ENCODE results near the gene NGFR. TPM values are rescaled to one million over a fixed set of nuclear protein-coding genes. Genes with fewer than 3 reads are reported as not detected.

Gene NGFR
- total and polyA plus RNA-seq, 9 donors: 0.35 to 13.2 (median 3.4) TPM

DNA sequence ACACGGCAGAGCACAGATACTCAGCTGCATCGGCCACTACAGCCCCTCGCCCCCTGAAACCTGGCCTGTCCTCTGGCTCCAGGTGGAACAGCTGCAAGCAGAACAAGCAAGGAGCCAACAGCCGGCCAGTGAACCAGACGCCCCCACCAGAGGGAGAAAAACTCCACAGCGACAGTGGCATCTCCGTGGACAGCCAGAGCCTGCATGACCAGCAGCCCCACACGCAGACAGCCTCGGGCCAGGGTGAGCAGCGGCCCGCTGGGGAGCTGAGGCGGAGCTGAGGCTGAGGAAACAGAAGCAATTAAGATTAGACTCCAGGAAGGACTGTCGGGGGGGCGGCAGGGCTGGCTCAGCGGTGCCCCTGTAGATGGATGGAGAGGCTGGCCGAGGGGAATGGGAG is 16.7 kb downstream of the NGFR start:
- no peaks in the 10 kb centered on the region for H3K27me3 ChIP-seq
- DNase-seq: no peak
- TF ChIP-seq EP300 (IDR thresholded peaks at IDR 0.05) (no peak), POLR2A (IDR thresholded peaks at IDR 0.05) (no peak)
- TF ChIP-seq, protein P1, sequence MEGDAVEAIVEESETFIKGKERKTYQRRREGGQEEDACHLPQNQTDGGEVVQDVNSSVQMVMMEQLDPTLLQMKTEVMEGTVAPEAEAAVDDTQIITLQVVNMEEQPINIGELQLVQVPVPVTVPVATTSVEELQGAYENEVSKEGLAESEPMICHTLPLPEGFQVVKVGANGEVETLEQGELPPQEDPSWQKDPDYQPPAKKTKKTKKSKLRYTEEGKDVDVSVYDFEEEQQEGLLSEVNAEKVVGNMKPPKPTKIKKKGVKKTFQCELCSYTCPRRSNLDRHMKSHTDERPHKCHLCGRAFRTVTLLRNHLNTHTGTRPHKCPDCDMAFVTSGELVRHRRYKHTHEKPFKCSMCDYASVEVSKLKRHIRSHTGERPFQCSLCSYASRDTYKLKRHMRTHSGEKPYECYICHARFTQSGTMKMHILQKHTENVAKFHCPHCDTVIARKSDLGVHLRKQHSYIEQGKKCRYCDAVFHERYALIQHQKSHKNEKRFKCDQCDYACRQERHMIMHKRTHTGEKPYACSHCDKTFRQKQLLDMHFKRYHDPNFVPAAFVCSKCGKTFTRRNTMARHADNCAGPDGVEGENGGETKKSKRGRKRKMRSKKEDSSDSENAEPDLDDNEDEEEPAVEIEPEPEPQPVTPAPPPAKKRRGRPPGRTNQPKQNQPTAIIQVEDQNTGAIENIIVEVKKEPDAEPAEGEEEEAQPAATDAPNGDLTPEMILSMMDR (IDR thresholded peaks at IDR 0.05): no peak
- peaks cover 23% of the 10 kb centered on the region for H3K4me1 ChIP-seq (ENCODE audit: insufficient read depth)
- no peaks in the 10 kb centered on the region for H3K9me3 ChIP-seq
- H3K4me3 ChIP-seq: no peak overlapping the region
- H3K27ac ChIP-seq: no peak overlapping the region
- WGBS, 3 donors: 89 to 91% (median 90%) methylated on average over 16 of the region's 16 CpGs
- intact Hi-C loops (cut with DNase I): no loop called here
- no peaks in the 10 kb centered on the region for H3K36me3 ChIP-seq

DNA sequence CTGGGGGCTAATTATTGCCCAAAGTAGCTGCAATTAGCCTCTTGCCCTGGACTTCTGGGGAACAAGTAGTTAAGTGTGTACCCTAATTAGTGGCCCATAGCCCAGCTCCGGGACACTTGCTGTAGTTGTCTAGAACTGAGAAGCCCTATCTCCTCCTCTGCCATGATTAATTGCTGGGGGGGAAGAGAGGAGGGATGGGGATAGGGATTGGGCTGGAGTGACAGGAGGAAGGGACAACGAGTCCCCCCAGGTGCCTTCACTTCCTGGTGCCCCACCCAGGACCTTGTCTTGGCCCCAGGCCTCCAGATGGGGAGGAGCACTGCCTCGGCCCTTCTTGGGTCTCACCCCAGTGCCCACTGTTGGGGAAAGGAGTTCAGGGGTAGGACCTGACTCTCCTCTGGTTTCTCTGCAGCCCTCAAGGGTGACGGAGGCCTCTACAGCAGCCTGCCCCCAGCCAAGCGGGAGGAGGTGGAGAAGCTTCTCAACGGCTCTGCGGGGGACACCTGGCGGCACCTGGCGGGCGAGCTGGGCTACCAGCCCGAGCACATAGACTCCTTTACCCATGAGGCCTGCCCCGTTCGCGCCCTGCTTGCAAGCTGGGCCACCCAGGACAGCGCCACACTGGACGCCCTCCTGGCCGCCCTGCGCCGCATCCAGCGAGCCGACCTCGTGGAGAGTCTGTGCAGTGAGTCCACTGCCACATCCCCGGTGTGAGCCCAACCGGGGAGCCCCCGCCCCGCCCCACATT is 17.4 kb downstream of the NGFR start:
- Histone ChIP-seq H3K4me1 (ENCODE audit: insufficient read depth) (peaks cover 23% of the 10 kb centered on the region), H3K27me3 (no peaks in the 10 kb centered on the region), H3K36me3 (no peaks in the 10 kb centered on the region), H3K4me3 (no peak overlapping the region), H3K27ac (no peak overlapping the region), H3K9me3 (no peaks in the 10 kb centered on the region)
- WGBS, 3 donors: 86 to 91% (median 89%) methylated on average over 15 to 26 of the region's 26 CpGs
- intact Hi-C loops (cut with DNase I): no loop called here
- peak in 1 of 5 donors; percentile 43 for DNase-seq
- TF ChIP-seq EP300 (IDR thresholded peaks at IDR 0.05): no peak
- no peak for TF ChIP-seq POLR2A (IDR thresholded peaks at IDR 0.05)
- TF ChIP-seq, protein P1 (IDR thresholded peaks at IDR 0.05): no peak

DNA sequence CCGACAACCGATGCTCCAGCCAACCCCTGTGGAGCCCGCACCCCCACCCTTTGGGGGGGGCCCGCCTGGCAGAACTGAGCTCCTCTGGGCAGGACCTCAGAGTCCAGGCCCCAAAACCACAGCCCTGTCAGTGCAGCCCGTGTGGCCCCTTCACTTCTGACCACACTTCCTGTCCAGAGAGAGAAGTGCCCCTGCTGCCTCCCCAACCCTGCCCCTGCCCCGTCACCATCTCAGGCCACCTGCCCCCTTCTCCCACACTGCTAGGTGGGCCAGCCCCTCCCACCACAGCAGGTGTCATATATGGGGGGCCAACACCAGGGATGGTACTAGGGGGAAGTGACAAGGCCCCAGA is 17.9 kb downstream of the NGFR start:
- DNase-seq: no peak
- 81 to 88% (median 88%) methylated on average over 6 of the region's 6 CpGs for WGBS, 3 donors
- no peak overlapping the region for H3K27ac ChIP-seq
- peaks cover 23% of the 10 kb centered on the region for H3K4me1 ChIP-seq (ENCODE audit: insufficient read depth)
- no peaks in the 10 kb centered on the region for H3K36me3 ChIP-seq
- H3K27me3 ChIP-seq: no peaks in the 10 kb centered on the region
- no peak for TF ChIP-seq EP300 (IDR thresholded peaks at IDR 0.05)
- no peak overlapping the region for H3K4me3 ChIP-seq
- no peaks in the 10 kb centered on the region for H3K9me3 ChIP-seq
- intact Hi-C loops (cut with DNase I): no loop called here

DNA sequence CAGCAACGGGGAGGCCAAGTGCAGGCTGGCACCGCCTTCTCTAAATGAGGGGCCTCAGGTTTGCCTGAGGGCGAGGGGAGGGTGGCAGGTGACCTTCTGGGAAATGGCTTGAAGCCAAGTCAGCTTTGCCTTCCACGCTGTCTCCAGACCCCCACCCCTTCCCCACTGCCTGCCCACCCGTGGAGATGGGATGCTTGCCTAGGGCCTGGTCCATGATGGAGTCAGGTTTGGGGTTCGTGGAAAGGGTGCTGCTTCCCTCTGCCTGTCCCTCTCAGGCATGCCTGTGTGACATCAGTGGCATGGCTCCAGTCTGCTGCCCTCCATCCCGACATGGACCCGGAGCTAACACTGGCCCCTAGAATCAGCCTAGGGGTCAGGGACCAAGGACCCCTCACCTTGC is 18.5 kb downstream of the NGFR start:
- TF ChIP-seq EP300 (IDR thresholded peaks at IDR 0.05): no peak
- 64 to 84% (median 78%) methylated on average over 6 to 8 of the region's 8 CpGs for WGBS, 3 donors
- peaks cover 23% of the 10 kb centered on the region for H3K4me1 ChIP-seq (ENCODE audit: insufficient read depth)
- H3K27me3 ChIP-seq: no peaks in the 10 kb centered on the region
- DNase-seq: peak in 1 of 5 donors; percentile 44
- no peak overlapping the region for H3K4me3 ChIP-seq
- peak overlapping the region in 1 of 2 donors; percentile 81 for H3K27ac ChIP-seq
- H3K9me3 ChIP-seq: no peaks in the 10 kb centered on the region
- no peaks in the 10 kb centered on the region for H3K36me3 ChIP-seq
- intact Hi-C loops (cut with DNase I): no loop called here

DNA sequence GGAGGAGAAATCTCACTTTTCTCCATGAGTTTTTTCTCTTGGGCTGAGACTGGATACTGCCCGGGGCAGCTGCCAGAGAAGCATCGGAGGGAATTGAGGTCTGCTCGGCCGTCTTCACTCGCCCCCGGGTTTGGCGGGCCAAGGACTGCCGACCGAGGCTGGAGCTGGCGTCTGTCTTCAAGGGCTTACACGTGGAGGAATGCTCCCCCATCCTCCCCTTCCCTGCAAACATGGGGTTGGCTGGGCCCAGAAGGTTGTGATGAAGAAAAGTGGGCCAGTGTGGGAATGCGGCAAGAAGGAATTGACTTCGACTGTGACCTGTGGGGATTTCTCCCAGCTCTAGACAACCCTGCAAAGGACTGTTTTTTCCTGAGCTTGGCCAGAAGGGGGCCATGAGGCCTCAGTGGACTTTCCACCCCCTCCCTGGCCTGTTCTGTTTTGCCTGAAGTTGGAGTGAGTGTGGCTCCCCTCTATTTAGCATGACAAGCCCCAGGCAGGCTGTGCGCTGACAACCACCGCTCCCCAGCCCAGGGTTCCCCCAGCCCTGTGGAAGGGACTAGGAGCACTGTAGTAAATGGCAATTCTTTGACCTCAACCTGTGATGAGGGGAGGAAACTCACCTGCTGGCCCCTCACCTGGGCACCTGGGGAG is 19.1 kb downstream of the NGFR start:
- intact Hi-C loops (cut with DNase I): no loop called here
- peak overlapping the region; percentile 65 to 81 for H3K27ac ChIP-seq

More for the DNA sequence above, 19.1 kb downstream of the NGFR start:
- H3K36me3 ChIP-seq: no peaks in the 10 kb centered on the region
- DNase-seq: peak in 4 of 5 donors; percentile 54 to 79 (median 60)
- TF ChIP-seq, protein P1 (IDR thresholded peaks at IDR 0.05): peak in 1 of 3 donors; percentile 19
- TF ChIP-seq EP300 (IDR thresholded peaks at IDR 0.05) (no peak), POLR2A (IDR thresholded peaks at IDR 0.05) (no peak)
- H3K27me3 ChIP-seq: no peaks in the 10 kb centered on the region
- H3K4me3 ChIP-seq: no peak overlapping the region
- WGBS, 3 donors: 24 to 38% (median 32%) methylated on average over 15 of the region's 15 CpGs
- peaks cover 23% of the 10 kb centered on the region for H3K4me1 ChIP-seq (ENCODE audit: insufficient read depth)
- no peaks in the 10 kb centered on the region for H3K9me3 ChIP-seq

Data from ovary (tissue), 9 donors.